HCT116 (cell line): Measurements from ENCODE around the gene SEC24B. TPM values are rescaled to one million over a fixed set of nuclear protein-coding genes. Genes with fewer than 3 reads are reported as not detected.

ENCODE experiments used
- ATAC-seq: fragments of 200-7000 bp; cut with Tn5 transposase; 2 replicates; pipeline ENCODE4 v1.9.1; 2020; ENCODE audit warnings: mild to moderate bottlenecking, moderate library complexity
- BruUV-seq: library from RNA; stranded (reverse); fragments of 400-500 nt; replicated peaks from 2 replicates; lab custom pipeline; 2021; lab: Mats Ljungman, UMichigan
- CTCF ChIA-PET: fragments of 300-600 bp; sonication (Branson Sonifier 250); formaldehyde crosslinking; loops from one replicate; lab custom pipeline; 2021; ENCODE audit warnings: antibody characterized with exemption; lab: Charles Lee
- POLR2A ChIA-PET: fragments of 300-600, 350-600 bp; sonication (Branson Sonifier 250); formaldehyde crosslinking; loops from one replicate; lab custom pipeline; 2021; ENCODE audit warnings: antibody characterized with exemption; lab: Charles Lee
- RAD21 ChIA-PET, 2 experiments: fragments of 300-600 bp; sonication (Branson Sonifier 250); formaldehyde crosslinking; loops; one replicate each; lab custom pipeline; 2023; ENCODE audit warnings: low total read pairs in 2 of 2; ENCODE audit not compliant: uncharacterized antibody in 2 of 2, unreplicated experiment in 2 of 2, low non-redundant PET in 1 of 2; lab: Charles Lee
- DNase-seq: peaks from one replicate; pipeline ENCODE4 v3.0.0-alpha.2; 2010; ENCODE audit warnings: low read depth, low spot score
- H2AFZ ChIP-seq: fragments of 200-600 bp; shearing (Covaris generic), sonication (generic); 2 replicates; pipeline ENCODE4 v1.6.1; 2017; ENCODE audit warnings: low read depth, mixed run types, mixed read lengths, antibody characterized with exemption, low read length; ENCODE audit not compliant: poor library complexity, severe bottlenecking
- H3K27ac ChIP-seq: 2 replicates; pipeline ENCODE4 v1.5.1; 2012; ENCODE audit warnings: low read depth, low read length
- H3K27me3 ChIP-seq: fragments of 200-600 bp; sonication (generic); 2 replicates; pipeline ENCODE4 v1.6.1; 2016; ENCODE audit warnings: mixed run types, low read length, mixed read lengths; ENCODE audit not compliant: insufficient read depth
- H3K36me3 ChIP-seq, 2 experiments: fragments of 200-500 bp in 1 of 2; fragments of 200-600 bp in 1 of 2; sonication (Bioruptor generic) in 1 of 2; sonication (generic) in 1 of 2; 2 replicates each; pipeline versions ENCODE4 v1.5.1 to v1.6.1; 2014 to 2016; ENCODE audit warnings: low read length in 2 of 2, inconsistent platforms in 1 of 2, mixed read lengths in 1 of 2, mixed run types in 1 of 2; ENCODE audit not compliant: insufficient read depth in 2 of 2, control insufficient read depth in 1 of 2
- H3K4me1 ChIP-seq, 2 experiments: fragments of 200-600 bp in 1 of 2; sonication (generic) in 1 of 2; 2 replicates each; pipeline versions ENCODE4 v1.5.1 to v1.6.1; 2012 to 2017; ENCODE audit warnings: low read length in 2 of 2, inconsistent platforms in 1 of 2, mild to moderate bottlenecking in 1 of 2, mixed read lengths in 1 of 2, mixed run types in 1 of 2, moderate library complexity in 1 of 2; ENCODE audit not compliant: insufficient read depth in 2 of 2, control insufficient read depth in 1 of 2
- H3K4me2 ChIP-seq: fragments of 200-600 bp; sonication (generic); 2 replicates; pipeline ENCODE4 v1.6.1; 2017; ENCODE audit warnings: mixed run types, low read length, mixed read lengths
- H3K4me3 ChIP-seq, 2 experiments: fragments of 200-600 bp in 1 of 2; sonication (generic) in 1 of 2; replicated peaks in 1 of 2; 2 replicates each; pipeline ENCODE4 v1.5.1; 2011 to 2016; ENCODE audit warnings: low read length in 2 of 2, control low read depth in 1 of 2, low read depth in 1 of 2, mild to moderate bottlenecking in 1 of 2, mixed read lengths in 1 of 2, mixed run types in 1 of 2
- H3K79me2 ChIP-seq: fragments of 200-600 bp; sonication (generic); 2 replicates; pipeline ENCODE4 v1.6.1; 2017; ENCODE audit warnings: mild to moderate bottlenecking, mixed run types, low read length, moderate library complexity, mixed read lengths; ENCODE audit not compliant: insufficient read depth
- H3K9ac ChIP-seq: fragments of 200-600 bp; sonication (generic); 2 replicates; pipeline ENCODE4 v1.6.1; 2016; ENCODE audit warnings: low read length, mixed read lengths
- H3K9me2 ChIP-seq: fragments of 200-600 bp; sonication (generic), shearing (Covaris generic); 2 replicates; pipeline ENCODE4 v1.6.1; 2017; ENCODE audit warnings: mixed run types, mild to moderate bottlenecking, moderate library complexity; ENCODE audit not compliant: insufficient read depth
- H3K9me3 ChIP-seq, 2 experiments: fragments of 200-500 bp in 1 of 2; fragments of 200-600 bp in 1 of 2; sonication (Bioruptor generic) in 1 of 2; sonication (generic) in 1 of 2; 2 replicates each; pipeline ENCODE4 v1.6.1; 2014 to 2017; ENCODE audit warnings: low read length in 2 of 2, mixed read lengths in 2 of 2, inconsistent platforms in 1 of 2, low read depth in 1 of 2, mild to moderate bottlenecking in 1 of 2, mixed run types in 1 of 2, moderate library complexity in 1 of 2; ENCODE audit not compliant: control insufficient read depth in 1 of 2, insufficient read depth in 1 of 2
- H4K20me1 ChIP-seq: fragments of 200-600 bp; sonication (generic), shearing (Covaris generic); 2 replicates; pipeline ENCODE4 v1.6.1; 2017; ENCODE audit warnings: mixed run types, mild to moderate bottlenecking, moderate library complexity; ENCODE audit not compliant: insufficient read depth
- ATF3 ChIP-seq: IDR thresholded peaks from 2 replicates; pipeline ENCODE4 v1.6.1; 2012
- CBX3 ChIP-seq: IDR thresholded peaks from 2 replicates; pipeline ENCODE4 v1.6.1; 2012; ENCODE audit warnings: low read depth
- EGR1 ChIP-seq: IDR thresholded peaks from 2 replicates; pipeline ENCODE4 v1.6.1; 2012; ENCODE audit warnings: low read depth
- ELF1 ChIP-seq: IDR thresholded peaks from 2 replicates; pipeline ENCODE4 v1.6.1; 2012; ENCODE audit warnings: low read depth, borderline replicate concordance
- EZH2 ChIP-seq: fragments of 200-600 bp; sonication (generic); IDR thresholded peaks from 2 replicates; pipeline ENCODE4 v1.6.1; 2017; ENCODE audit warnings: antibody characterized with exemption, mixed run types
- EZH2phosphoT487 ChIP-seq: fragments of 200-600 bp; IDR thresholded peaks from 2 replicates; pipeline ENCODE4 v1.6.1; 2018; ENCODE audit warnings: antibody characterized with exemption, borderline replicate concordance
- FOSL1 ChIP-seq: IDR thresholded peaks from 2 replicates; pipeline ENCODE4 v1.6.1; 2012; ENCODE audit warnings: low read depth
- JUND ChIP-seq: IDR thresholded peaks from 2 replicates; pipeline ENCODE4 v1.6.1; 2012
- MAX ChIP-seq: IDR thresholded peaks from 2 replicates; pipeline ENCODE4 v1.6.1; 2012
- RAD21 ChIP-seq: IDR thresholded peaks from 2 replicates; pipeline ENCODE4 v1.6.1; 2012; ENCODE audit warnings: low read depth, mild to moderate bottlenecking
- REST ChIP-seq: IDR thresholded peaks from 2 replicates; pipeline ENCODE4 v1.6.1; 2012; ENCODE audit warnings: low read depth
- TCF7L2 ChIP-seq: IDR thresholded peaks from 2 replicates; pipeline ENCODE4 v1.7.0; 2011; ENCODE audit warnings: borderline replicate concordance, inconsistent platforms; ENCODE audit not compliant: insufficient read depth, insufficient read length; ENCODE audit errors: extremely low read depth
- YY1 ChIP-seq: IDR thresholded peaks from 2 replicates; pipeline ENCODE4 v1.6.1; 2011; ENCODE audit warnings: low read length, low read depth, moderate library complexity, mild to moderate bottlenecking; ENCODE audit not compliant: insufficient replicate concordance; ENCODE audit errors: extremely low read depth
- ZBTB33 ChIP-seq: IDR thresholded peaks from 2 replicates; pipeline ENCODE4 v1.6.1; 2011; ENCODE audit warnings: mild to moderate bottlenecking, low read length, moderate library complexity; ENCODE audit not compliant: insufficient replicate concordance; ENCODE audit errors: extremely low read depth
- ZFX ChIP-seq: fragments of 450-650 bp; IDR thresholded peaks from 2 replicates; pipeline ENCODE4 v1.6.1; 2017
- ZNF274 ChIP-seq: fragments of 200-500 bp; sonication (Bioruptor generic); IDR thresholded peaks from 2 replicates; pipeline ENCODE4 v1.6.1; 2014; ENCODE audit warnings: mild to moderate bottlenecking, low read depth, low read length, inconsistent platforms
- intact Hi-C: fragments of 100-400 bp; cut with micrococcal nuclease; formaldehyde crosslinking; loops from 2 replicates; pipeline ENCODE4 v1.10.0; 2022
- total RNA-seq: library from RNA; stranded (reverse); gene quantifications from one replicate; pipeline ENCODE4 v1.2.1, GENCODE V29; 2021; ENCODE audit not compliant: unreplicated experiment

The SEC24B gene
- total RNA-seq, 1 experiment from 2014 or later: 33.0 TPM

DNA sequence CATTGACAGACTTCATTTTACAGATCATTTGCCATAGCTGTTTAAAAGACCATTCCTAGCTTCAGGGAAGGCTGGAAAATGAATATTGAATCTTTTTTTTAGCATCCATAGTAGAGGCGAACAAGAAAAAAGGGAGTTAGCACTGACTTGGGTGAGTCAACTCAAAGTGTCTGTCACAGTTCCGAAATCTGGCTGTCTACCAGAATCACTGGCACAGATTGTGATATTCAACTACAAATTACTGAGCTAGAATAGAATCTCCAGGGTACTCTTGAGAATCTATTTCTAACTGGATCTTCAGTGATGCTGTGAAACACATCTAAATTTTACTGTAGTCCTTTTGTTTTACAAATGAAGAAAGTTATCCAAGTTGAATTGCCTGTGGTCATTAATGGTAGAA lies 31.5 kb downstream of the SEC24B start:
- BruUV-seq: no TSS peak
- CTCF ChIA-PET: no interaction called here
- no peak overlapping the region for H3K27ac ChIP-seq
- H3K9me3 ChIP-seq: no peaks in the 10 kb centered on the region
- H3K9ac ChIP-seq: no peak overlapping the region
- H3K4me3 ChIP-seq: no peak overlapping the region
- no peaks in the 10 kb centered on the region for H3K27me3 ChIP-seq
- POLR2A ChIA-PET: no interaction called here
- peaks cover 19 to 24% of the 10 kb centered on the region in 2 experiments; a peak in 3 of 4 replicates for H3K36me3 ChIP-seq
- RAD21 ChIA-PET: no interaction called here
- ATAC-seq (no peak), DNase-seq (no peak)
- intact Hi-C loops: no loop called here
- H4K20me1 ChIP-seq: peaks cover 13% of the 10 kb centered on the region; the same call in 1 of the 2 replicates
- H3K4me1 ChIP-seq: no peaks in the 10 kb centered on the region
- H3K4me2 ChIP-seq: no peak overlapping the region
- H3K9me2 ChIP-seq: no peaks in the 10 kb centered on the region
- TF ChIP-seq JUND (no peak), EZH2 (no peak), ZBTB33 (no peak), TCF7L2 (no peak), MAX (no peak), CBX3 (no peak), EZH2phosphoT487 (no peak), RAD21 (no peak), ZFX (no peak), REST (no peak), YY1 (no peak), ATF3 (no peak), ELF1 (no peak), FOSL1 (no peak), EGR1 (no peak), ZNF274 (no peak)
- H3K79me2 ChIP-seq: peaks cover 98% of the 10 kb centered on the region
- no peak overlapping the region for H2AFZ ChIP-seq
